GM21360 (cell line): ENCODE measurements around the gene UROC1.
"Not testable (repeated sequence)": the region's sequence is repeated elsewhere in the genome, so short reads cannot be mapped to it uniquely, and the experiment has no call there.

Experiments used
- ATAC-seq: cut with Tn5 transposase; IDR thresholded peaks from one replicate; pipeline ENCODE4 v1.9.1; 2021; ENCODE audit warnings: mild to moderate bottlenecking, moderate library complexity; ENCODE audit not compliant: unreplicated experiment

UROC1 gene

GRCh38 chr3:126547721-126548120 lies 30.1 kb upstream of the UROC1 start:
- no peak for ATAC-seq

GRCh38 chr3:126546549-126547239 lies 29.1 kb upstream of the UROC1 start:
- ATAC-seq = no peak

- no peak for ATAC-seq
These were observed 28.4 kb upstream of the UROC1 start for GRCh38 chr3:126546013-126546412.

GRCh38 chr3:126545544-126545943 lies 28.0 kb upstream of the UROC1 start:
- no peak for ATAC-seq

- no peak for ATAC-seq
These were observed 27.2 kb upstream of the UROC1 start for GRCh38 chr3:126544596-126545281.

- no peak for ATAC-seq
These were observed 26.0 kb upstream of the UROC1 start for GRCh38 chr3:126543457-126544061.

- no peak for ATAC-seq
These were observed 25.0 kb upstream of the UROC1 start for GRCh38 chr3:126542340-126543241.

- ATAC-seq = no peak
These were observed 24.2 kb upstream of the UROC1 start for GRCh38 chr3:126541628-126542339.

- ATAC-seq = no peak
These were observed 23.5 kb upstream of the UROC1 start for GRCh38 chr3:126540951-126541627.

- ATAC-seq = no peak
These were observed 22.8 kb upstream of the UROC1 start for GRCh38 chr3:126540342-126540849.

GRCh38 chr3:126539558-126540250 lies 22.1 kb upstream of the UROC1 start:
- ATAC-seq = no peak

GRCh38 chr3:126538966-126539365 lies 21.4 kb upstream of the UROC1 start:
- no peak for ATAC-seq

GRCh38 chr3:126538316-126538715 lies 20.7 kb upstream of the UROC1 start:
- no peak for ATAC-seq

- no peak for ATAC-seq
These were observed 20.2 kb upstream of the UROC1 start for GRCh38 chr3:126537730-126538281.

- ATAC-seq = no peak
These were observed 19.6 kb upstream of the UROC1 start for GRCh38 chr3:126537116-126537729.

GRCh38 chr3:126536126-126536525 lies 18.6 kb upstream of the UROC1 start:
- ATAC-seq = no peak

GRCh38 chr3:126535636-126536035 lies 18.1 kb upstream of the UROC1 start:
- ATAC-seq = no peak

GRCh38 chr3:126534716-126535115 lies 17.1 kb upstream of the UROC1 start:
- ATAC-seq = not testable (repeated sequence)
